Spleen (tissue), 7 donors: ENCODE measurements around the gene PREB.

Experiments used
- CTCF ChIP-seq, 11 experiments: fragments of 200-600 bp in 7 of 11; fragments of 450-650 bp in 4 of 11; sonication (generic) in 4 of 11; IDR thresholded peaks in 8 of 11; conservative IDR thresholded peaks in 3 of 11; 1 replicate in 7 of 11; 2 replicates in 4 of 11; pipeline versions ENCODE4 v1.4.0 to v1.8.0; 2016 to 2021; ENCODE audit warnings: antibody characterized with exemption in 11 of 11, inconsistent platforms in 4 of 11, mild to moderate bottlenecking in 1 of 11
- POLR2A ChIP-seq, 3 donors: fragments of 450-650 bp; IDR thresholded peaks; one replicate each; pipeline ENCODE4 v1.5.1; 2017; ENCODE audit warnings: antibody characterized with exemption in 3 of 3, mild to moderate bottlenecking in 1 of 3
- POLR2AphosphoS5 ChIP-seq, 3 donors: sonication (generic); formaldehyde crosslinking; IDR thresholded peaks; one replicate each; pipeline ENCODE4 v1.5.1; 2017; ENCODE audit warnings: antibody characterized with exemption in 3 of 3
- donor health status: DM: no; HTN: no; CAD: no; lungs with moderate emphysema.
- donor health status: DM: no; HTN: no; CAD: no.
- donor health status: DM: no; HTN: no; CAD: no.

- no peak for TF ChIP-seq CTCF (IDR thresholded peaks at IDR 0.05 in 8 of 11, conservative IDR thresholded peaks at IDR 0.05 in 3 of 11)
- TF ChIP-seq POLR2A (IDR thresholded peaks at IDR 0.05): no peak
- TF ChIP-seq POLR2AphosphoS5 (IDR thresholded peaks at IDR 0.05): no peak
Measured at GRCh38 chr2:27147935-27148334, 13.5 kb upstream of the PREB start.
